ENCODE measurements around the gene GP1BA. TPM values are rescaled to one million over a fixed set of nuclear protein-coding genes. Genes with fewer than 3 reads are reported as not detected.
"Not testable (repeated sequence)": the region's sequence is repeated elsewhere in the genome, so short reads cannot be mapped to it uniquely, and the experiment has no call there.

Gene GP1BA
- total and polyA plus RNA-seq, 4 donors, result 0.03 to 2.3 (median 0.18) TPM; not detected in 1

DNA sequence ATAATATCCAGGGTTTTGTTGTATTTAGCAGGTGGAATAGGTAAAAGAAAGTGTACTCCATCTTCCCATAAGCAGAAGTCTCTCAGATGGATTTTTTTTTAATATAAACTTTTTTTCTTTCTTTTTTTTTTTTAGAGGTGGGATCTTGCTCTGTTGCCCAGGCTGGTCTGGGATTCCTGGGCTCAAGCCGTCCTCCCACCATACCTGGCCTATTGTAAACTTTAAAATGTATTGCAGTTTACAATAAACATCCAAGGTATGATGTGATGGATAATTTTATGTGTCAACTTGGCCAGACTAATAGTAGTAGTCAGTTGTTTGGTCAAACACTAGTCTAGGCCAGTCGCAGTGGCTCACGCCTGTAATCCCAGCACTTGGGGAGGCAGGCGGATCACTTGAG, 10.8 kb upstream of the GP1BA start:
- Histone ChIP-seq H3K27me3 (ENCODE audit: control insufficient read depth in 4 of 4, insufficient read depth in 4 of 4, low read length in 3 of 4) (no peaks in the 10 kb centered on the region), H3K27ac (ENCODE audit: low read depth in 1 of 2, low read length in 2 of 2) (peak overlapping the region; percentile 92 to 95), H3K9me3 (ENCODE audit: control insufficient read depth in 4 of 4, low read length in 3 of 4) (no peaks in the 10 kb centered on the region), H3K4me1 (ENCODE audit: control insufficient read depth in 4 of 4, insufficient read depth in 4 of 4, low read length in 3 of 4) (peaks cover 3 to 22% (median 15%) of the 10 kb centered on the region in 4 donors), H3K36me3 (ENCODE audit: control insufficient read depth in 4 of 4, insufficient read depth in 3 of 4, low read depth in 1 of 4, low read length in 3 of 4) (no peaks in the 10 kb centered on the region), H3K9ac (ENCODE audit: low read depth in 1 of 2, low read length in 2 of 2) (no peak overlapping the region), H3K4me3 (ENCODE audit: low read depth in 1 of 3, low read length in 3 of 3) (no peak overlapping the region)
- TF ChIP-seq, protein P1, sequence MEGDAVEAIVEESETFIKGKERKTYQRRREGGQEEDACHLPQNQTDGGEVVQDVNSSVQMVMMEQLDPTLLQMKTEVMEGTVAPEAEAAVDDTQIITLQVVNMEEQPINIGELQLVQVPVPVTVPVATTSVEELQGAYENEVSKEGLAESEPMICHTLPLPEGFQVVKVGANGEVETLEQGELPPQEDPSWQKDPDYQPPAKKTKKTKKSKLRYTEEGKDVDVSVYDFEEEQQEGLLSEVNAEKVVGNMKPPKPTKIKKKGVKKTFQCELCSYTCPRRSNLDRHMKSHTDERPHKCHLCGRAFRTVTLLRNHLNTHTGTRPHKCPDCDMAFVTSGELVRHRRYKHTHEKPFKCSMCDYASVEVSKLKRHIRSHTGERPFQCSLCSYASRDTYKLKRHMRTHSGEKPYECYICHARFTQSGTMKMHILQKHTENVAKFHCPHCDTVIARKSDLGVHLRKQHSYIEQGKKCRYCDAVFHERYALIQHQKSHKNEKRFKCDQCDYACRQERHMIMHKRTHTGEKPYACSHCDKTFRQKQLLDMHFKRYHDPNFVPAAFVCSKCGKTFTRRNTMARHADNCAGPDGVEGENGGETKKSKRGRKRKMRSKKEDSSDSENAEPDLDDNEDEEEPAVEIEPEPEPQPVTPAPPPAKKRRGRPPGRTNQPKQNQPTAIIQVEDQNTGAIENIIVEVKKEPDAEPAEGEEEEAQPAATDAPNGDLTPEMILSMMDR (IDR thresholded peaks at IDR 0.05; ENCODE audit: low read depth, low read length, missing input control), result no peak
- TF ChIP-seq, protein P2, sequence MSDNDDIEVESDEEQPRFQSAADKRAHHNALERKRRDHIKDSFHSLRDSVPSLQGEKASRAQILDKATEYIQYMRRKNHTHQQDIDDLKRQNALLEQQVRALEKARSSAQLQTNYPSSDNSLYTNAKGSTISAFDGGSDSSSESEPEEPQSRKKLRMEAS (IDR thresholded peaks at IDR 0.05), result no peak
- TF ChIP-seq NR2F2 (IDR thresholded peaks at IDR 0.05) (no peak), SP1 (IDR thresholded peaks at IDR 0.05) (no peak), HNF4A (conservative IDR thresholded peaks at IDR 0.05) (no peak)
- TF ChIP-seq, protein P3, sequence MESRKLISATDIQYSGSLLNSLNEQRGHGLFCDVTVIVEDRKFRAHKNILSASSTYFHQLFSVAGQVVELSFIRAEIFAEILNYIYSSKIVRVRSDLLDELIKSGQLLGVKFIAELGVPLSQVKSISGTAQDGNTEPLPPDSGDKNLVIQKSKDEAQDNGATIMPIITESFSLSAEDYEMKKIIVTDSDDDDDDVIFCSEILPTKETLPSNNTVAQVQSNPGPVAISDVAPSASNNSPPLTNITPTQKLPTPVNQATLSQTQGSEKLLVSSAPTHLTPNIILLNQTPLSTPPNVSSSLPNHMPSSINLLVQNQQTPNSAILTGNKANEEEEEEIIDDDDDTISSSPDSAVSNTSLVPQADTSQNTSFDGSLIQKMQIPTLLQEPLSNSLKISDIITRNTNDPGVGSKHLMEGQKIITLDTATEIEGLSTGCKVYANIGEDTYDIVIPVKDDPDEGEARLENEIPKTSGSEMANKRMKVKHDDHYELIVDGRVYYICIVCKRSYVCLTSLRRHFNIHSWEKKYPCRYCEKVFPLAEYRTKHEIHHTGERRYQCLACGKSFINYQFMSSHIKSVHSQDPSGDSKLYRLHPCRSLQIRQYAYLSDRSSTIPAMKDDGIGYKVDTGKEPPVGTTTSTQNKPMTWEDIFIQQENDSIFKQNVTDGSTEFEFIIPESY (IDR thresholded peaks at IDR 0.05), result no peak
- no peak for DNase-seq (ENCODE audit: low spot score)
- 74% methylated on average over 4 of the region's 4 CpGs for WGBS

DNA sequence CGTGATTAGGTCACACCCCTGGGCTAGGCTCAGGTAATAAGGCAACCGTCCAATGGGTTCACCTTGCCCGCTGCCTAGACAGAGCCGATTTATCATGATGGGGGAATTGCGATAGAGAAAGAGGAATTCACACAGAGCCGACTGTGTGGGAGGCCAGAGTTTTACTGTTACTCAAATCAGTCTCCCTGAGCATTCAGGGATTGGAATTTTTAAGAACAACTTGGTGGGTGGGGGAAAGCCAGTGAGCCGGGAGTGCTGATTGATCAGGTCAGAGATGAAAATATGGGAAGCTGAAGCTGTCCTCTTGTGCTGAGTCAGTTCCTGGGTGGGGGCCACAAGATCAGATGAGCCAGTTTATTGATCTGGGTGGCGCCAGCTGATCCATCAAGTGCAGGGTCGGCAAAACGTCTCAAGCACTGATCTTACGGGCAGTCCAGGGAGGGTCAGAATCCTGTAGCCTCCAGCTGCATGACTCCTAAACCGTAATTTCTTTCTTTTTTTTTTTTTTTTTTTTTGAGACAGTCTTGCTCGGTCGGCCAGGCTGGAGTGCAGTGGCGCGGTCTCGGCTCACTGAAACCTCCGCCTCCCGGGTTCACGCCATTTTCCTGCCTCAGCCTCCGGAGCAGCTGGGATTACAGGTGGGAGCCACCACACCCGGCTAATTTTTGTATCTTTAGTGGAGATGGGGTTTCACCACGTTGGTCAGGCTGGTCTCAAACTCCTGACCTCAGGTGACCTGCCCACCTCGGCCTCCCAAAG, 5.3 kb upstream of the GP1BA start:
- not testable (repeated sequence) for H3K9ac ChIP-seq (ENCODE audit: low read depth in 1 of 2, low read length in 2 of 2); H3K4me3 ChIP-seq (ENCODE audit: low read depth in 1 of 3, low read length in 3 of 3); H3K27ac ChIP-seq (ENCODE audit: low read depth in 1 of 2, low read length in 2 of 2); DNase-seq (ENCODE audit: low spot score); H3K9me3 ChIP-seq (ENCODE audit: control insufficient read depth in 4 of 4, low read length in 3 of 4); H3K4me1 ChIP-seq (ENCODE audit: control insufficient read depth in 4 of 4, insufficient read depth in 4 of 4, low read length in 3 of 4); H3K36me3 ChIP-seq (ENCODE audit: control insufficient read depth in 4 of 4, insufficient read depth in 3 of 4, low read depth in 1 of 4, low read length in 3 of 4); H3K27me3 ChIP-seq (ENCODE audit: control insufficient read depth in 4 of 4, insufficient read depth in 4 of 4, low read length in 3 of 4)
- 82% methylated on average over 24 of the region's 24 CpGs for WGBS

DNA sequence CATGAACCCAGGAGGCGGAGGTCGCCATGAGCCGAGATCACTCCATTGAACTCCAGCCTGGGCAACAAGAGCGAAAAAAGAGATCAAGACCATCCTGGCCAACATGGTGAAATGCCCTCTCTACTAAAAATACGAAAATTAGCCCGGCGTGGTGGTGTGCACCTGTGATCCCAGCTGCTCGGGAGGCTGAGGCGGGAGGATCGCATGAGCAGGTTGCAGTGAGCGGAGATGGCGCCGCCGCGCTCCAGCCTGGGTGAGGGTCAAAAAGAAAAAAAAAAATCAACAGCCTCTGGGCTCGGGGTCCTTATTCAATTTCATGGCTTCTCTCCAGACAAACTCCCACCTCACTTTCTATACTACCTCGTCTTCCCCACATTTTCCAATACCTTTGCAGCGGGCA, 3.2 kb upstream of the GP1BA start:
- H3K9me3 ChIP-seq (ENCODE audit: control insufficient read depth in 4 of 4, low read length in 3 of 4), result no peaks in the 10 kb centered on the region
- H3K27ac ChIP-seq (ENCODE audit: low read depth in 1 of 2, low read length in 2 of 2), result no peak overlapping the region
- H3K4me1 ChIP-seq (ENCODE audit: control insufficient read depth in 4 of 4, insufficient read depth in 4 of 4, low read length in 3 of 4), result peaks cover 0 to under 1% (median under 1%) of the 10 kb centered on the region in 4 donors
- H3K9ac ChIP-seq (ENCODE audit: low read depth in 1 of 2, low read length in 2 of 2), result no peak overlapping the region
- 98% methylated on average over 18 of the region's 18 CpGs for WGBS
- no peaks in the 10 kb centered on the region for H3K27me3 ChIP-seq (ENCODE audit: control insufficient read depth in 4 of 4, insufficient read depth in 4 of 4, low read length in 3 of 4)
- H3K4me3 ChIP-seq (ENCODE audit: low read depth in 1 of 3, low read length in 3 of 3), result no peak overlapping the region
- no peak for DNase-seq (ENCODE audit: low spot score)
- peaks cover 0 to 6% (median 0%) of the 10 kb centered on the region in 4 donors for H3K36me3 ChIP-seq (ENCODE audit: control insufficient read depth in 4 of 4, insufficient read depth in 3 of 4, low read depth in 1 of 4, low read length in 3 of 4)
- TF ChIP-seq, protein P2 (IDR thresholded peaks at IDR 0.05), result no peak
- TF ChIP-seq RXRA (IDR thresholded peaks at IDR 0.05), result no peak
- TF ChIP-seq EGR1 (IDR thresholded peaks at IDR 0.05; ENCODE audit: low read depth in 2 of 2), result no peak
- TF ChIP-seq, protein P4, sequence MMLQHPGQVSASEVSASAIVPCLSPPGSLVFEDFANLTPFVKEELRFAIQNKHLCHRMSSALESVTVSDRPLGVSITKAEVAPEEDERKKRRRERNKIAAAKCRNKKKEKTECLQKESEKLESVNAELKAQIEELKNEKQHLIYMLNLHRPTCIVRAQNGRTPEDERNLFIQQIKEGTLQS (IDR thresholded peaks at IDR 0.05), result no peak
- TF ChIP-seq JUND (IDR thresholded peaks at IDR 0.05), result no peak
- no peak for TF ChIP-seq TAF1 (conservative IDR thresholded peaks at IDR 0.05)
- TF ChIP-seq, protein P5, sequence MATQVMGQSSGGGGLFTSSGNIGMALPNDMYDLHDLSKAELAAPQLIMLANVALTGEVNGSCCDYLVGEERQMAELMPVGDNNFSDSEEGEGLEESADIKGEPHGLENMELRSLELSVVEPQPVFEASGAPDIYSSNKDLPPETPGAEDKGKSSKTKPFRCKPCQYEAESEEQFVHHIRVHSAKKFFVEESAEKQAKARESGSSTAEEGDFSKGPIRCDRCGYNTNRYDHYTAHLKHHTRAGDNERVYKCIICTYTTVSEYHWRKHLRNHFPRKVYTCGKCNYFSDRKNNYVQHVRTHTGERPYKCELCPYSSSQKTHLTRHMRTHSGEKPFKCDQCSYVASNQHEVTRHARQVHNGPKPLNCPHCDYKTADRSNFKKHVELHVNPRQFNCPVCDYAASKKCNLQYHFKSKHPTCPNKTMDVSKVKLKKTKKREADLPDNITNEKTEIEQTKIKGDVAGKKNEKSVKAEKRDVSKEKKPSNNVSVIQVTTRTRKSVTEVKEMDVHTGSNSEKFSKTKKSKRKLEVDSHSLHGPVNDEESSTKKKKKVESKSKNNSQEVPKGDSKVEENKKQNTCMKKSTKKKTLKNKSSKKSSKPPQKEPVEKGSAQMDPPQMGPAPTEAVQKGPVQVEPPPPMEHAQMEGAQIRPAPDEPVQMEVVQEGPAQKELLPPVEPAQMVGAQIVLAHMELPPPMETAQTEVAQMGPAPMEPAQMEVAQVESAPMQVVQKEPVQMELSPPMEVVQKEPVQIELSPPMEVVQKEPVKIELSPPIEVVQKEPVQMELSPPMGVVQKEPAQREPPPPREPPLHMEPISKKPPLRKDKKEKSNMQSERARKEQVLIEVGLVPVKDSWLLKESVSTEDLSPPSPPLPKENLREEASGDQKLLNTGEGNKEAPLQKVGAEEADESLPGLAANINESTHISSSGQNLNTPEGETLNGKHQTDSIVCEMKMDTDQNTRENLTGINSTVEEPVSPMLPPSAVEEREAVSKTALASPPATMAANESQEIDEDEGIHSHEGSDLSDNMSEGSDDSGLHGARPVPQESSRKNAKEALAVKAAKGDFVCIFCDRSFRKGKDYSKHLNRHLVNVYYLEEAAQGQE (IDR thresholded peaks at IDR 0.05), result no peak
- TF ChIP-seq, protein P1 (IDR thresholded peaks at IDR 0.05; ENCODE audit: low read depth, low read length, missing input control), result no peak
- TF ChIP-seq NR2F2 (IDR thresholded peaks at IDR 0.05), result no peak
- TF ChIP-seq FOXA1 (IDR thresholded peaks at IDR 0.05), result no peak
- TF ChIP-seq FOXA2 (IDR thresholded peaks at IDR 0.05), result no peak
